OCI-LY1 (cell line): ENCODE measurements around the gene WDFY2.

Experiments
- EZH2 ChIP-seq: fragments of 200-600 bp; sonication (generic), shearing (Covaris generic); IDR thresholded peaks from 2 replicates; pipeline ENCODE4 v1.8.0; 2017; ENCODE audit warnings: borderline replicate concordance, mixed run types, mild to moderate bottlenecking, antibody characterized with exemption, low read length, moderate library complexity, mixed read lengths
- TF ChIP-seq, protein P1 (sequence below): fragments of 200-600 bp; sonication (generic), shearing (Covaris generic); IDR thresholded peaks from 2 replicates; pipeline ENCODE4 v1.5.1; 2017; ENCODE audit warnings: mild to moderate bottlenecking, antibody characterized with exemption, low read length, moderate library complexity, mixed read lengths

DNA sequence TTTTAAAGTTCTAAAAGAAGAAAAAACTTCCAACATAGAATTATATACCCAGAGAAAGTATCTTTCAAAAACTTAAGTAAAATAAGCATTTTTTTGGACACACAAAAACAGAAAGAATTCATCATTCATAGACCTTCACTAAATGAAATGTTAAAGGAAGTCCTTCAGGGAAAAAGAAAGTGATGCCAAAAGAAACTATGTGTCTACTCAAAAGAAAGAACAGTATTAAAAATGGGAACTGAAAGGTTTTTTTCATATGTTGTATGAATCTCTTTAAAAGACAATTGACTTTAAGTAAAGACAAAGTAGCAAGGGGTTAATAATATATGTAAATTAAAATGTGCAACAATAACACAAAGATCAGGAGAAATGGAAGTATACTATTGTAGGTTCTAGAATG lies 123.2 kb downstream of the WDFY2 start:
- TF ChIP-seq, protein P1, sequence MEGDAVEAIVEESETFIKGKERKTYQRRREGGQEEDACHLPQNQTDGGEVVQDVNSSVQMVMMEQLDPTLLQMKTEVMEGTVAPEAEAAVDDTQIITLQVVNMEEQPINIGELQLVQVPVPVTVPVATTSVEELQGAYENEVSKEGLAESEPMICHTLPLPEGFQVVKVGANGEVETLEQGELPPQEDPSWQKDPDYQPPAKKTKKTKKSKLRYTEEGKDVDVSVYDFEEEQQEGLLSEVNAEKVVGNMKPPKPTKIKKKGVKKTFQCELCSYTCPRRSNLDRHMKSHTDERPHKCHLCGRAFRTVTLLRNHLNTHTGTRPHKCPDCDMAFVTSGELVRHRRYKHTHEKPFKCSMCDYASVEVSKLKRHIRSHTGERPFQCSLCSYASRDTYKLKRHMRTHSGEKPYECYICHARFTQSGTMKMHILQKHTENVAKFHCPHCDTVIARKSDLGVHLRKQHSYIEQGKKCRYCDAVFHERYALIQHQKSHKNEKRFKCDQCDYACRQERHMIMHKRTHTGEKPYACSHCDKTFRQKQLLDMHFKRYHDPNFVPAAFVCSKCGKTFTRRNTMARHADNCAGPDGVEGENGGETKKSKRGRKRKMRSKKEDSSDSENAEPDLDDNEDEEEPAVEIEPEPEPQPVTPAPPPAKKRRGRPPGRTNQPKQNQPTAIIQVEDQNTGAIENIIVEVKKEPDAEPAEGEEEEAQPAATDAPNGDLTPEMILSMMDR, result no peak
- no peak for TF ChIP-seq EZH2
